ENCODE data around the gene CTTNBP2NL. TPM values are rescaled to one million over a fixed set of nuclear protein-coding genes. Genes with fewer than 3 reads are reported as not detected.

CTTNBP2NL gene
- total RNA-seq, 6 experiments from 2014 or later = 3.5 to 8.1 (median 4.8) TPM

DNA sequence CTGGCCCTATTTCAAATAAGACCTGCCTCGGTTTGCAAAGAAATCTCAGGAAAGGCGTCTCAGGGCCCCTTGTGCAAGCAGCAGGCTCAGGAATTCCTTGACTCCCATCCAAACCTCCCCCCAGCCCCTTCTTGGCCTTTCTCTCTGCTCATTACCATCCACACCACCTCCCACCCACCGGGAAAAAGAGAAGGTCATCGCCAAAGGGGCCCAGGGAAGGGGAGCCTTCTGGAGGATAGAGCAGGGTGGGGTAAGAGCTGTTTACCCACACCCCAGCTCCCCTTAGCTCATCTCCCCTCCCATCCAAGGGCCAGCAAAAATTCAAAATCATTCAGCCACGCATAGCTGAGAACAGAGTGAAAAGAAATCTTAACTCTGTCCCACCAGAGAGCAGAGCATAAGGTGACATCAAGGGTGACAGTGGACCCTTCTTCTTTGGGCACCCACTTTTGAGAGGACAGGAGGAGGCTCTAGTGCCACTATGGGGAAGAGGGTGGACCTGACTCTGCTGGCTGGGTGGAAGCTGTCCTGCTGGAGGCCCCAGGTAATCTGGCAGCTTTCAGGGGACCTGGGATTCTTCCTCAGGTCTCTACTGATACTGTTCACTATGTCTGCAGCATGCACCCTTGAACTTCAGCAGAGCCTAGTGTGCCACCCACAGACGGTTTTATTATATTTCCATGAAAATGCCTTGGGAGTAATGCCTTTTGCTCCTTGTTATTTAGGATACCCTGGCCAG is 108.8 kb downstream of the CTTNBP2NL start:
- H3K27me3 ChIP-seq = peaks cover 4 to 29% of the 10 kb centered on the region in 2 donors
- 0% methylated on average over 1 of the region's 6 CpGs for WGBS (ENCODE audit: insufficient coverage, low coverage, low lambda C conversion rate, missing lambda C conversion rate)
- DNase-seq (no peak), ATAC-seq (no peak)
- H3K9me3 ChIP-seq = no peaks in the 10 kb centered on the region
- H3K36me3 ChIP-seq = no peaks in the 10 kb centered on the region
- H3K27ac ChIP-seq = no peak overlapping the region
- no peak overlapping the region for H3K4me3 ChIP-seq
- intact Hi-C loops (cut with DNase I) = loop anchor here (5.0 to 10.0 kb wide), 2 partner anchors 200 to 207 kb away; partner anchors contain the start of gene RHOC (in 1 of the 2)
- peaks cover 0 to 20% (median 4%) of the 10 kb centered on the region in 4 donors for H3K4me1 ChIP-seq
- TF ChIP-seq, protein P1, sequence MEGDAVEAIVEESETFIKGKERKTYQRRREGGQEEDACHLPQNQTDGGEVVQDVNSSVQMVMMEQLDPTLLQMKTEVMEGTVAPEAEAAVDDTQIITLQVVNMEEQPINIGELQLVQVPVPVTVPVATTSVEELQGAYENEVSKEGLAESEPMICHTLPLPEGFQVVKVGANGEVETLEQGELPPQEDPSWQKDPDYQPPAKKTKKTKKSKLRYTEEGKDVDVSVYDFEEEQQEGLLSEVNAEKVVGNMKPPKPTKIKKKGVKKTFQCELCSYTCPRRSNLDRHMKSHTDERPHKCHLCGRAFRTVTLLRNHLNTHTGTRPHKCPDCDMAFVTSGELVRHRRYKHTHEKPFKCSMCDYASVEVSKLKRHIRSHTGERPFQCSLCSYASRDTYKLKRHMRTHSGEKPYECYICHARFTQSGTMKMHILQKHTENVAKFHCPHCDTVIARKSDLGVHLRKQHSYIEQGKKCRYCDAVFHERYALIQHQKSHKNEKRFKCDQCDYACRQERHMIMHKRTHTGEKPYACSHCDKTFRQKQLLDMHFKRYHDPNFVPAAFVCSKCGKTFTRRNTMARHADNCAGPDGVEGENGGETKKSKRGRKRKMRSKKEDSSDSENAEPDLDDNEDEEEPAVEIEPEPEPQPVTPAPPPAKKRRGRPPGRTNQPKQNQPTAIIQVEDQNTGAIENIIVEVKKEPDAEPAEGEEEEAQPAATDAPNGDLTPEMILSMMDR (IDR thresholded peaks at IDR 0.05) = no peak
- no peak for TF ChIP-seq POLR2A (IDR thresholded peaks at IDR 0.05)

DNA sequence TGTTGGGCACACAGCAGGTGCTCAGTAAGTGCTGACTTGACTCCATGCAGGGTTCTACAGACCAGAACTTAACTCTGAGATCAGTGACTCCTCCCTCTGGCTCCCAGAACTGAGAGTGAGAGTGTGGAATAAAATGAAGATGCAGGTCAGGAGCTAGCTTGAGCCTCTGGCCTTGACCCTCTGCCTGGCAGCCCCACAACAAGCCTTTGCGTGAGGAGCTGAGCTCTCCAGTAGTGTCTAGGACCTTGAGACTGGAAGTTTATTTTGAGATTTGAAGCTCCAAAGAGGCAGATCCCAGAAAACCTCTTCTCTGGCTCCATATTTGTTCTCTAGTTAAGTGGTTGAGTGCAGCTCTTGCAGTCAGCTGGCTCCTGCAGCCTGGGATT is 109.4 kb downstream of the CTTNBP2NL start:
- Histone ChIP-seq H3K4me3 (no peak overlapping the region), H3K4me1 (peaks cover 0 to 20% (median 4%) of the 10 kb centered on the region in 4 donors), H3K36me3 (no peaks in the 10 kb centered on the region), H3K27ac (no peak overlapping the region), H3K9me3 (no peaks in the 10 kb centered on the region), H3K27me3 (peaks cover 4 to 29% of the 10 kb centered on the region in 2 donors)
- DNase-seq = no peak
- intact Hi-C loops (cut with DNase I) = loop anchor here in 1 of 2 donors (10.0 kb wide), 1 partner anchor 199 kb away; the partner anchor contains the start of gene RHOC
- no peak for ATAC-seq
- TF ChIP-seq POLR2A (IDR thresholded peaks at IDR 0.05) = no peak
- TF ChIP-seq, protein P1 (IDR thresholded peaks at IDR 0.05) = no peak
- WGBS (ENCODE audit: insufficient coverage, low coverage, low lambda C conversion rate, missing lambda C conversion rate) = 50% methylated on average over 1 of the region's 1 CpG

DNA sequence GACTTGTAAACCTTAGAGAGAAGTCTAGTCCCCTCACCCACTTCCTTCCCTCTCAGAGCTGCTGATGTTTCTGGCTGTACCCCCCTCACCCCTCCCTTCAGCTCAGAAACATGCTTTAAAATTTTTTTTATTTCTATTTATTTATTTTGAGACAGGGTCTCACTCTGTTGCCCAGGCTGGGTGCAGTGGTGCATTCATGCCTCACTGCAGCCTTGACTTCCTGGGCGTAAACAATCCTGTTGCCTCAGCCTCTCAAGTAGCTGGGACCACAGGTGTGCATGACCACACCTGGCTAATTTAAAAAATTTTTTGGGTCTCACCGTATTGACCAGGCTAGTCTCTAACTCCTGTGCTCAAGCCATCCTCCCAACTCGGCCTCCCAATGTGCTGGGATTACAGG is 109.9 kb downstream of the CTTNBP2NL start:
- H3K4me3 ChIP-seq = no peak overlapping the region
- H3K27ac ChIP-seq = no peak overlapping the region
- 90% methylated on average over 2 of the region's 3 CpGs for WGBS (ENCODE audit: insufficient coverage, low coverage, low lambda C conversion rate, missing lambda C conversion rate)
- DNase-seq (no peak), ATAC-seq (no peak)
- intact Hi-C loops (cut with DNase I) = loop anchor here in 1 of 2 donors (10.0 kb wide), 1 partner anchor 199 kb away; the partner anchor contains the start of gene RHOC
- H3K9me3 ChIP-seq = no peaks in the 10 kb centered on the region
- peaks cover 0 to 20% (median 4%) of the 10 kb centered on the region in 4 donors for H3K4me1 ChIP-seq
- H3K27me3 ChIP-seq = peaks cover 4 to 25% of the 10 kb centered on the region in 2 donors
- no peaks in the 10 kb centered on the region for H3K36me3 ChIP-seq
- TF ChIP-seq POLR2A (IDR thresholded peaks at IDR 0.05) = no peak
- TF ChIP-seq, protein P1 (IDR thresholded peaks at IDR 0.05) = no peak

DNA sequence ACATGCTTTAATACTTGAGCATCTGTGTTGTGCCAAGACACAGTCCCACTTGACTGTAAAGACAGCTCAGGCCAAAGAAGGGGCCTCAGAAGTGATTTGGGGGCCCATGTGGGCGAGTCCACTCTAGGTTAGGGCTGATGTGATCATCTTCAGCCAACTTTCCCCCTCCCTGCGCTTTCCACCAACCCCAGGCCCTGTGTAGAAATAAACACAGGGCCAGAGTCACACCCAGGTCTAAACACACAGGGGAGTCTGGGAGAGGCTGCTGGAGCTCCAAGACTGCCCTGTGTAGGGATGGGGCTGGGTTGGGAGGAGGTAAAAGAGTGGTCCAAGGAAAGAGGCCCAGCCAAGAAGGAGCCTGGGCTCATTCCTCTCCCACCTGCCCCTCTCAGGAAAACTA is 110.3 kb downstream of the CTTNBP2NL start:
- peaks cover 0 to 20% (median 4%) of the 10 kb centered on the region in 4 donors for H3K4me1 ChIP-seq
- TF ChIP-seq, protein P1 (IDR thresholded peaks at IDR 0.05) = no peak
- no peak for TF ChIP-seq POLR2A (IDR thresholded peaks at IDR 0.05)
- WGBS (ENCODE audit: insufficient coverage, low coverage, low lambda C conversion rate, missing lambda C conversion rate) = 92% methylated on average over 2 of the region's 2 CpGs
- no peak for DNase-seq
- intact Hi-C loops (cut with DNase I) = loop anchor here in 1 of 2 donors (10.0 kb wide), 1 partner anchor 198 kb away; the partner anchor contains the start of gene RHOC
- H3K9me3 ChIP-seq = no peaks in the 10 kb centered on the region
- H3K36me3 ChIP-seq = no peaks in the 10 kb centered on the region
- H3K27ac ChIP-seq = no peak overlapping the region
- peaks cover 4 to 20% of the 10 kb centered on the region in 2 donors for H3K27me3 ChIP-seq
- ATAC-seq = no peak
- no peak overlapping the region for H3K4me3 ChIP-seq

Data from right lobe of liver (tissue), 6 donors.